CD4-positive, alpha-beta T cell (primary cell): ENCODE measurements around the gene SRSF10. TPM values are rescaled to one million over a fixed set of nuclear protein-coding genes. Genes with fewer than 3 reads are reported as not detected.
"Not testable (repeated sequence)": the region's sequence is repeated elsewhere in the genome, so short reads cannot be mapped to it uniquely, and the experiment has no call there.

Experiments
- ATAC-seq: fragments of 200-7000 bp; cut with Tn5 transposase; one replicate; pipeline ENCODE4 v1.10.0; 2022; ENCODE audit warnings: mild to moderate bottlenecking; ENCODE audit not compliant: poor library complexity
- CTCF ChIA-PET: fragments of 350-600 bp; sonication (Branson Sonifier 250); formaldehyde crosslinking; loops from one replicate; lab custom pipeline; 2021; ENCODE audit warnings: antibody characterized with exemption, inconsistent platforms; lab: Charles Lee
- POLR2A ChIA-PET: fragments of 350-600 bp; sonication (Branson Sonifier 250); formaldehyde crosslinking; loops from one replicate; lab custom pipeline; 2021; ENCODE audit warnings: antibody characterized with exemption, inconsistent platforms; lab: Charles Lee
- DNase-seq, 14 experiments: peaks; one replicate each; pipeline ENCODE4 v3.0.0-alpha.2; 2013 to 2020; ENCODE audit warnings: mixed read lengths in 2 of 14
- H3K27ac ChIP-seq, 2 donors: one replicate each; pipeline versions ENCODE4 v1.5.1 to v1.7.0; 2013; ENCODE audit warnings: low read length in 2 of 2, low read depth in 1 of 2, mild to moderate bottlenecking in 1 of 2
- H3K27me3 ChIP-seq, 2 experiments: 1 replicate in 1 of 2; 2 replicates in 1 of 2; pipeline versions ENCODE4 v1.6.1 to v1.7.0; 2013; ENCODE audit warnings: low read length in 2 of 2, control low read depth in 1 of 2, mild to moderate bottlenecking in 1 of 2, moderate library complexity in 1 of 2; ENCODE audit not compliant: insufficient read depth in 2 of 2, control insufficient read depth in 1 of 2
- H3K36me3 ChIP-seq: one replicate; pipeline ENCODE4 v1.6.1; 2013; ENCODE audit warnings: low read length, control low read depth; ENCODE audit not compliant: insufficient read depth
- H3K4me1 ChIP-seq: one replicate; pipeline ENCODE4 v1.6.1; 2013; ENCODE audit warnings: low read length, control low read depth; ENCODE audit not compliant: insufficient read depth
- H3K4me3 ChIP-seq: one replicate; pipeline ENCODE4 v1.5.1; 2013; ENCODE audit warnings: mild to moderate bottlenecking, low read length, moderate library complexity
- H3K9me3 ChIP-seq, 2 experiments: 1 replicate in 1 of 2; 2 replicates in 1 of 2; pipeline versions ENCODE4 v1.6.1 to v1.7.0; 2013; ENCODE audit warnings: low read length in 2 of 2, mild to moderate bottlenecking in 2 of 2, control low read depth in 1 of 2, moderate library complexity in 1 of 2; ENCODE audit not compliant: control insufficient read depth in 1 of 2, insufficient read depth in 1 of 2
- H3K27ac Mint-ChIP-seq: one replicate; pipeline ENCODE4 v1.8.0; 2020; ENCODE audit warnings: mixed read lengths
- H3K27me3 Mint-ChIP-seq: one replicate; pipeline ENCODE4 v1.8.0; 2021; ENCODE audit warnings: mixed read lengths
- H3K36me3 Mint-ChIP-seq: one replicate; pipeline ENCODE4 v1.8.0; 2021; ENCODE audit warnings: low read depth, mixed read lengths
- H3K4me1 Mint-ChIP-seq: one replicate; pipeline ENCODE4 v1.8.0; 2021; ENCODE audit warnings: low read depth, mixed read lengths
- H3K4me3 Mint-ChIP-seq: one replicate; pipeline ENCODE4 v1.8.0; 2020; ENCODE audit warnings: mild to moderate bottlenecking, mixed read lengths
- H3K9me3 Mint-ChIP-seq: one replicate; pipeline ENCODE4 v1.8.0; 2020; ENCODE audit warnings: mixed read lengths
- CTCF ChIP-seq: fragments of 200-600 bp; IDR thresholded peaks from one replicate; pipeline ENCODE4 v1.8.0; 2022; ENCODE audit warnings: antibody characterized with exemption, mild to moderate bottlenecking
- intact Hi-C, 2 experiments: fragments of 100-400 bp; cut with DNase I in 1 of 2; cut with micrococcal nuclease in 1 of 2; formaldehyde crosslinking; loops; one replicate each; pipeline versions ENCODE4 v1.15.1 to v1.9.0; 2023 to 2025; cut with DNase I, micrococcal nuclease
- total RNA-seq, 174 experiments: library from RNA in 2 of 174; stranded (reverse) in 2 of 174; gene quantifications; one replicate each; pipeline ENCODE4 v1.2.3 and lab custom pipeline; 2021 to 2026

The SRSF10 gene
- total RNA-seq, 2 experiments from 2014 or later, result 346 to 356 TPM

- H3K27me3 ChIP-seq, result peaks cover 0 to 10% of the 10 kb centered on the region in 2 experiments
- no peaks in the 10 kb centered on the region for H3K36me3 ChIP-seq
- no peak overlapping the region for H3K27ac ChIP-seq
- ChIA-PET CTCF (no interaction called here), POLR2A (no interaction called here)
- DNase-seq, result no peak
- H3K9me3 ChIP-seq, result no peaks in the 10 kb centered on the region
- intact Hi-C loops, result no loop called here
- Mint-ChIP-seq H3K4me1 (no peaks in the 10 kb centered on the region), H3K27me3 (peaks cover 23% of the 10 kb centered on the region), H3K4me3 (no peak overlapping the region), H3K36me3 (no peaks in the 10 kb centered on the region), H3K27ac (no peak overlapping the region), H3K9me3 (no peaks in the 10 kb centered on the region)
- H3K4me3 ChIP-seq, result no peak overlapping the region
- TF ChIP-seq CTCF, result no peak
- no peak for ATAC-seq
- H3K4me1 ChIP-seq, result no peaks in the 10 kb centered on the region
Observed at GRCh38 chr1:24010650-24011049, 30.5 kb upstream of the SRSF10 start.

GRCh38 chr1:24009406-24009805 is 29.3 kb upstream of the SRSF10 start:
- Histone ChIP-seq H3K4me3 (no peak overlapping the region), H3K27me3 (peaks cover 0 to 10% of the 10 kb centered on the region in 2 experiments), H3K27ac (no peak overlapping the region), H3K4me1 (no peaks in the 10 kb centered on the region), H3K9me3 (no peaks in the 10 kb centered on the region), H3K36me3 (no peaks in the 10 kb centered on the region)
- no peak overlapping the region for H3K4me3 Mint-ChIP-seq
- no peak for TF ChIP-seq CTCF
- POLR2A ChIA-PET, result no interaction called here
- no peaks in the 10 kb centered on the region for H3K36me3 Mint-ChIP-seq
- intact Hi-C loops, result no loop called here
- H3K27me3 Mint-ChIP-seq, result peaks cover 23% of the 10 kb centered on the region
- no peaks in the 10 kb centered on the region for H3K9me3 Mint-ChIP-seq
- DNase-seq (no peak), ATAC-seq (no peak)
- CTCF ChIA-PET, result no interaction called here
- H3K4me1 Mint-ChIP-seq, result no peaks in the 10 kb centered on the region
- no peak overlapping the region for H3K27ac Mint-ChIP-seq

- peaks cover 19% of the 10 kb centered on the region for H3K27me3 Mint-ChIP-seq
- ATAC-seq, H3K27me3 ChIP-seq, intact Hi-C loops, H3K4me3 ChIP-seq, H3K27ac Mint-ChIP-seq, H3K36me3 Mint-ChIP-seq, H3K4me1 ChIP-seq, POLR2A ChIA-PET, H3K9me3 ChIP-seq, H3K27ac ChIP-seq, CTCF ChIA-PET, DNase-seq, H3K4me1 Mint-ChIP-seq, H3K4me3 Mint-ChIP-seq, H3K36me3 ChIP-seq, H3K9me3 Mint-ChIP-seq: not testable (repeated sequence)
Observed at GRCh38 chr1:24008574-24009184, 28.6 kb upstream of the SRSF10 start.

- H3K36me3 ChIP-seq, result no peaks in the 10 kb centered on the region
- Mint-ChIP-seq H3K4me3 (no peak overlapping the region), H3K4me1 (no peaks in the 10 kb centered on the region), H3K27ac (no peak overlapping the region), H3K36me3 (no peaks in the 10 kb centered on the region), H3K27me3 (peaks cover 17% of the 10 kb centered on the region), H3K9me3 (no peaks in the 10 kb centered on the region)
- no peak overlapping the region for H3K27ac ChIP-seq
- no peak for DNase-seq
- POLR2A ChIA-PET, result no interaction called here
- intact Hi-C loops, result no loop called here
- ATAC-seq, result no peak
- H3K27me3 ChIP-seq, result peaks cover 0 to 7% of the 10 kb centered on the region in 2 experiments
- no peak for TF ChIP-seq CTCF
- CTCF ChIA-PET, result no interaction called here
- no peaks in the 10 kb centered on the region for H3K4me1 ChIP-seq
- H3K4me3 ChIP-seq, result no peak overlapping the region
- no peaks in the 10 kb centered on the region for H3K9me3 ChIP-seq
Observed at GRCh38 chr1:24007079-24007478, 27.0 kb upstream of the SRSF10 start.
